ENCODE measurements around the gene SLCO2A1. TPM values are rescaled to one million over a fixed set of nuclear protein-coding genes. Genes with fewer than 3 reads are reported as not detected.

SLCO2A1 gene
- total and polyA plus RNA-seq, 2 donors (not counting 1 experiment from before 2014, with no cell fraction given), result not detected

DNA sequence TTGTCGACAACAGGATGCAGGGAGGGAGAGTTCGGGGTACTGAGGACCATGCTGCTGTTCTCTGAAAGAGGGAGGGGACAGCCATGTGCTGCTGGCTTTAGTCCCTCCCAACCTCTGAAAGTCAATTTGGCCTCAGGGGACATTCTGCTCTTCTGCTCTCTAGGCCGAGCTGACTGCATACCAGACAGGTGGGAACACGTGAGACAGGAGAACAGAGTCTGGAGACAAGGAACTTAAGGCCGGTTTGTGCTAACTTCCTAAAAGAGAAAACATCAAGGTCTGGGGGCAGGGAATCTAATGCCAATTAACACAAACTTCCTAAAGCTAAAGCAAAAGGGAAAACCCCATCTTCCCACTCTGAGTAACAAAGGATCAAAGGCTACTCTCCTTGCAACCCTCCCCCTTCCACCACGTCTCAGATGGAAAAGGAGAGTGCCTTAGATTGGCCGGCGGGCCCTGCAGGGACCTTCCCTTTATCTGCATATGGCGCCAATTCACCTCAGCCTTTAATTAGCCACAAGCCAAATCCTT is 41.0 kb downstream of the SLCO2A1 start:
- Mint-ChIP-seq H3K27me3 (peaks cover 12% of the 10 kb centered on the region), H3K4me1 (no peaks in the 10 kb centered on the region), H3K27ac (no peak overlapping the region), H3K9me3 (ENCODE audit: insufficient read depth) (no peaks in the 10 kb centered on the region), H3K4me3 (no peak overlapping the region)
- H3K9ac ChIP-seq (ENCODE audit: low read length), result no peak overlapping the region
- H4K20me1 ChIP-seq (ENCODE audit: control insufficient read depth, insufficient read depth, low read length, poor library complexity, severe bottlenecking), result no peaks in the 10 kb centered on the region
- POLR2A ChIA-PET, result no interaction called here
- H3K4me3 ChIP-seq (ENCODE audit: control extremely low read depth in 1 of 5, extremely low read depth in 1 of 5, insufficient read depth in 1 of 5, low read depth in 2 of 5, low read length in 4 of 5), result no peak overlapping the region
- H3K4me2 ChIP-seq (replicated peaks; ENCODE audit: low read depth, low read length, poor library complexity, severe bottlenecking), result no peak overlapping the region
- no peak overlapping the region for H2AFZ ChIP-seq (ENCODE audit: insufficient read depth, low read depth, low read length, poor library complexity, severe bottlenecking)
- CTCF ChIA-PET, result no interaction called here
- DNase-seq (no peak), ATAC-seq (ENCODE audit: low read depth) (no peak)
- intact Hi-C loops (cut with micrococcal nuclease), result no loop called here
- no peaks in the 10 kb centered on the region for H3K9me3 ChIP-seq (ENCODE audit: control extremely low read depth in 1 of 3, control insufficient read depth in 2 of 3, insufficient read depth in 1 of 3, low read length in 2 of 3)
- H3K36me3 ChIP-seq (replicated peaks in 1 of 2; ENCODE audit: control extremely low read depth in 1 of 2, control insufficient read depth in 1 of 2, extremely low read depth in 1 of 2, insufficient read depth in 2 of 2, low read length in 1 of 2), result no peaks in the 10 kb centered on the region
- no peaks in the 10 kb centered on the region for H3K79me2 ChIP-seq (ENCODE audit: control insufficient read depth, insufficient read depth, low read length)
- H3K27ac ChIP-seq (ENCODE audit: low read length in 2 of 2), result no peak overlapping the region
- WGBS (ENCODE audit: insufficient coverage), result 93% methylated on average over 8 of the region's 9 CpGs
- H3K27me3 ChIP-seq (replicated peaks in 1 of 4; ENCODE audit: control extremely low read depth in 1 of 4, control insufficient read depth in 3 of 4, insufficient read depth in 4 of 4, low read length in 3 of 4), result peaks cover 0 to 5% (median 2%) of the 10 kb centered on the region in 4 experiments
- H3K4me1 ChIP-seq (ENCODE audit: control insufficient read depth in 2 of 2, insufficient read depth in 2 of 2, low read length in 2 of 2), result no peaks in the 10 kb centered on the region
- TF ChIP-seq, protein P1, sequence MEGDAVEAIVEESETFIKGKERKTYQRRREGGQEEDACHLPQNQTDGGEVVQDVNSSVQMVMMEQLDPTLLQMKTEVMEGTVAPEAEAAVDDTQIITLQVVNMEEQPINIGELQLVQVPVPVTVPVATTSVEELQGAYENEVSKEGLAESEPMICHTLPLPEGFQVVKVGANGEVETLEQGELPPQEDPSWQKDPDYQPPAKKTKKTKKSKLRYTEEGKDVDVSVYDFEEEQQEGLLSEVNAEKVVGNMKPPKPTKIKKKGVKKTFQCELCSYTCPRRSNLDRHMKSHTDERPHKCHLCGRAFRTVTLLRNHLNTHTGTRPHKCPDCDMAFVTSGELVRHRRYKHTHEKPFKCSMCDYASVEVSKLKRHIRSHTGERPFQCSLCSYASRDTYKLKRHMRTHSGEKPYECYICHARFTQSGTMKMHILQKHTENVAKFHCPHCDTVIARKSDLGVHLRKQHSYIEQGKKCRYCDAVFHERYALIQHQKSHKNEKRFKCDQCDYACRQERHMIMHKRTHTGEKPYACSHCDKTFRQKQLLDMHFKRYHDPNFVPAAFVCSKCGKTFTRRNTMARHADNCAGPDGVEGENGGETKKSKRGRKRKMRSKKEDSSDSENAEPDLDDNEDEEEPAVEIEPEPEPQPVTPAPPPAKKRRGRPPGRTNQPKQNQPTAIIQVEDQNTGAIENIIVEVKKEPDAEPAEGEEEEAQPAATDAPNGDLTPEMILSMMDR (IDR thresholded peaks at IDR 0.05), result no peak
- TF ChIP-seq EZH2 (IDR thresholded peaks at IDR 0.05; ENCODE audit: borderline replicate concordance, insufficient read depth, low read depth, low read length, poor library complexity, severe bottlenecking), result no peak

DNA sequence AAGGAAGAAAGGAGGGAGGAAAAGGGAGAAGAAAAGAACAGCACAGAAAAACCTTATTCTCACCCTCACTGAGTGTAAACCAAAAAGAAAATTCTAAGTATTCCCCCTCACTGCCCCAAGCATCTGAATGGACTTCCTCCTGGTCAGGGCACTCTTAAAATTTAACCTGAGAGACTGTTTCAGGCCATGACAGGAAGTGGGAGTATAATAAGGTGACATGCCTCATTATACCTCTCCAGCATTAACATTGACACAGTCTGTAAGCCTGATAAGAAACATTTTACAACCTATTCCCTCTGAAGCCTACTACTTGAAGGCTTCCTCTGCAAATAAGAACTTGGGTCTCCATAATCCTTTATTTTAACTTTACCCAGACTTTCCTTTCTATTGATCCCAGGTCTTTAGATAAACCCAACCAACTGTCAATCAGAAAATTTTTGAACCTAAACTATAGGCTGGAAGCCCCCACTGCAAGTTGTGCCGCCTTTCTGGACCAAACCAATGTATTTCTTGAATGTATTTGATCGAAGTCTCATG is 41.7 kb downstream of the SLCO2A1 start:
- H3K4me3 ChIP-seq (ENCODE audit: control extremely low read depth in 1 of 5, extremely low read depth in 1 of 5, insufficient read depth in 1 of 5, low read depth in 2 of 5, low read length in 4 of 5), result no peak overlapping the region
- WGBS (ENCODE audit: insufficient coverage), result 92% methylated on average over 2 of the region's 2 CpGs
- no peak overlapping the region for H3K27ac Mint-ChIP-seq
- no peaks in the 10 kb centered on the region for H3K9me3 Mint-ChIP-seq (ENCODE audit: insufficient read depth)
- intact Hi-C loops (cut with micrococcal nuclease), result no loop called here
- H3K9me3 ChIP-seq (ENCODE audit: control extremely low read depth in 1 of 3, control insufficient read depth in 2 of 3, insufficient read depth in 1 of 3, low read length in 2 of 3), result no peaks in the 10 kb centered on the region
- no peaks in the 10 kb centered on the region for H3K36me3 ChIP-seq (replicated peaks in 1 of 2; ENCODE audit: control extremely low read depth in 1 of 2, control insufficient read depth in 1 of 2, extremely low read depth in 1 of 2, insufficient read depth in 2 of 2, low read length in 1 of 2)
- ChIA-PET CTCF (no interaction called here), POLR2A (no interaction called here)
- no peaks in the 10 kb centered on the region for H3K4me1 Mint-ChIP-seq
- peaks cover 0 to 5% (median 2%) of the 10 kb centered on the region in 4 experiments for H3K27me3 ChIP-seq (replicated peaks in 1 of 4; ENCODE audit: control extremely low read depth in 1 of 4, control insufficient read depth in 3 of 4, insufficient read depth in 4 of 4, low read length in 3 of 4)
- H4K20me1 ChIP-seq (ENCODE audit: control insufficient read depth, insufficient read depth, low read length, poor library complexity, severe bottlenecking), result no peaks in the 10 kb centered on the region
- H3K9ac ChIP-seq (ENCODE audit: low read length), result no peak overlapping the region
- peaks cover 15% of the 10 kb centered on the region for H3K27me3 Mint-ChIP-seq
- no peak overlapping the region for H3K27ac ChIP-seq (ENCODE audit: low read length in 2 of 2)
- H3K4me1 ChIP-seq (ENCODE audit: control insufficient read depth in 2 of 2, insufficient read depth in 2 of 2, low read length in 2 of 2), result no peaks in the 10 kb centered on the region
- H2AFZ ChIP-seq (ENCODE audit: insufficient read depth, low read depth, low read length, poor library complexity, severe bottlenecking), result no peak overlapping the region
- no peak overlapping the region for H3K4me3 Mint-ChIP-seq
- no peak overlapping the region for H3K4me2 ChIP-seq (replicated peaks; ENCODE audit: low read depth, low read length, poor library complexity, severe bottlenecking)
- TF ChIP-seq EZH2 (IDR thresholded peaks at IDR 0.05; ENCODE audit: borderline replicate concordance, insufficient read depth, low read depth, low read length, poor library complexity, severe bottlenecking), result no peak
- TF ChIP-seq, protein P1 (IDR thresholded peaks at IDR 0.05), result no peak
- ATAC-seq (ENCODE audit: low read depth), result no peak
- no peak for DNase-seq
- H3K79me2 ChIP-seq (ENCODE audit: control insufficient read depth, insufficient read depth, low read length), result no peaks in the 10 kb centered on the region
